GM18508 (cell line): Measurements from ENCODE around the gene ZNF618.

ENCODE experiments used
- ATAC-seq: cut with Tn5 transposase; IDR thresholded peaks from one replicate; pipeline ENCODE4 v1.9.1; 2021; ENCODE audit warnings: moderate number of reproducible peaks; ENCODE audit not compliant: insufficient read depth, unreplicated experiment

ZNF618 gene

DNA sequence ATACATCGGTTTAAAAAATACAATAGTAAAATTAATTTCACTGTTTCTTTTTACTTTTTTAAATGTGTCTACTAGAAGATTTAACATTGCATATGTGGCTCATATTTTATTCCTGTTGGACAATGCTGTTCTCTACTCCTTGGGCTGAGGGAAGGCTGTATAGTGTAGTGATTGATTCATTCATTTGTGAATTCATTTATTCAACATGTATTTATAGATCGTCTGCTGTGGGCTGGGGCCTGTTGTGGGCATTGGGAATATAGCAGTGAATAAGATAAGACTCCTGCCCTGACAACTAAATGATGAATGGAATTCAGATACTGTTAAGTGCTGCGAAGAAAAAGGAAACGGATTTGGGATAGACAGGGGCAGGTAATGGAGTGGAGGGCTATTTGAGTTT is 55.7 kb downstream of the ZNF618 start:
- ATAC-seq, result no peak

DNA sequence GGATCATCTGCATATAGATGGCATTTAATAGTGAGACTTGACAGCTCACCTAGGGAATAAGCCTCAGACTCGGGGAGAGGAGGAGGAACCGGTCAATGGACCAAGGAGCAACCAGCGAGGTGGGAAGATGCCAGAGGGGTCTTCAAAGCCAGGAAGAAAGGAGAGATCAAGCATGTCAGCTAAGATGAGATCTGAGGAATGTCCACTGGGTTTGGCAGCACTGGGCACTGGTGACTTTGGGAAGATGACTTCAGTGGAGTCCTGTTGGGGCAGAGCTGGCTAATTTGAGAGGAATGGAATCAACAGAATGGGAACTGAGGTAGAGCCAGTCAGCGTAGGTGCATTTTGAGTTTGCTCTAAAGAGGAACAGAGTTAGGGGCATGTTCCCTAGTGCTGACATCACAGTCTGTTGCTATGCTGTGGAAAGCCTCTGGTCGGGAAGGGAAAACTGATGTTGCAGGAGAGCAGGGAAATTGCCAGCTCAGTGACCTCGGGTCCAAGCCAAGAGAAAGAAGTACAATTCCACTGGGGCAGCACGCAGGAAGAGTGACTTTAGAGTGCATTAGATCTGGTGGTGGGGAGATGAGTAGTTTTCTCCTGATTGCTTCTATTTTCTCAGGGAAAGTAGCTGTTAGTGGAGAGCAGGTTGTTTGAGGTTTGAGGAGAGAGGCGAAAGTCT is 56.9 kb downstream of the ZNF618 start:
- no peak for ATAC-seq

DNA sequence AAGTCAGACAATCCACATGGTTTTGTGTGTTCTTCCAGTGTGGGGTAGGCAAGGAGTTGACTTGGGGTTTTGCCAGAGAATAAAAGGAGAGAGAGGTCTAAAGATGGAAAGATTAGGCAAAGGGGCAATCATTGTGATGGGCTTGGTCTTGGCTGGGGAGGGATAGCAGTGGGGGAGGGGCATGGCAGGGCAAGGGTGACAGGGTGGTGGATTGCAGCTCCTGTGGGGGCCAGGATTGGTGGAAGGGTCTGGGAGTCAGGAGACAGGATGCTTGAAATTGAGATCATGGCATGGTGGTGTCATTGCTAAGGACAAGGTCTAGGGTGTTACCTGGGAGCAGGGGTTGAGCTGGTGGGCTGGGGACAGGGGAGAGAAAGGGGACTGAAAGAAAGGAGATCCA is 57.6 kb downstream of the ZNF618 start:
- no peak for ATAC-seq

DNA sequence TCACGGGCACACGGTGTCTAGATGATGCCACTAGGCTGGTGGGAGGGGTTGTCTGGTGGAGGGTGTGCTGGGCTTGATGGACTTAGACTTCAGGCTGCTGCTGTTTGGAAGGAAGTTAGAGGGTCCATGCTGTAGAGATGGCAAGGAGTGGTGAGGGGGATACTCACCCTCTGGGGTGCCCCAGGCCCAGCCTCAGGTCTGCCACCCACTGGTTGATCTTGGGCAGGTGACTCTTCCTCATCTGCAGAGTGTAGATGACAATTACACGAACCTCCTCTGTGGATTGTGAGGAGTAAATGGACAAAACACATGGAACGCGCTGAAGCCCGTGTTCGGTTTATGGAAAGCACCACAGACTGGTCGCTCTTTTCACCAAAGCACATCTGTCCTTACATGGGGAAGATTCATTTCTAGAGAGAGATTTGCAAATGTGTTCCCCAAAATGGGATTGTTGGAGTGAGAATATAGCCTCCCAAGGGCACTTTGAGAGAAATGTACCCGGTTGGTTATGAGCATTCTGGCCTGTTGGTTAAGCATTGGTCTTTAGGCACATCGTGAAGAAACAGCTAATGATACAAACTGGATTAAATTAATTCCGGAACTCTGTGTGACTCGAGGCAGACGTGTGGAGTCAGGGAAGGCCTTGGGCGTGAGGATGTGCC is 58.2 kb downstream of the ZNF618 start:
- ATAC-seq, result no peak

DNA sequence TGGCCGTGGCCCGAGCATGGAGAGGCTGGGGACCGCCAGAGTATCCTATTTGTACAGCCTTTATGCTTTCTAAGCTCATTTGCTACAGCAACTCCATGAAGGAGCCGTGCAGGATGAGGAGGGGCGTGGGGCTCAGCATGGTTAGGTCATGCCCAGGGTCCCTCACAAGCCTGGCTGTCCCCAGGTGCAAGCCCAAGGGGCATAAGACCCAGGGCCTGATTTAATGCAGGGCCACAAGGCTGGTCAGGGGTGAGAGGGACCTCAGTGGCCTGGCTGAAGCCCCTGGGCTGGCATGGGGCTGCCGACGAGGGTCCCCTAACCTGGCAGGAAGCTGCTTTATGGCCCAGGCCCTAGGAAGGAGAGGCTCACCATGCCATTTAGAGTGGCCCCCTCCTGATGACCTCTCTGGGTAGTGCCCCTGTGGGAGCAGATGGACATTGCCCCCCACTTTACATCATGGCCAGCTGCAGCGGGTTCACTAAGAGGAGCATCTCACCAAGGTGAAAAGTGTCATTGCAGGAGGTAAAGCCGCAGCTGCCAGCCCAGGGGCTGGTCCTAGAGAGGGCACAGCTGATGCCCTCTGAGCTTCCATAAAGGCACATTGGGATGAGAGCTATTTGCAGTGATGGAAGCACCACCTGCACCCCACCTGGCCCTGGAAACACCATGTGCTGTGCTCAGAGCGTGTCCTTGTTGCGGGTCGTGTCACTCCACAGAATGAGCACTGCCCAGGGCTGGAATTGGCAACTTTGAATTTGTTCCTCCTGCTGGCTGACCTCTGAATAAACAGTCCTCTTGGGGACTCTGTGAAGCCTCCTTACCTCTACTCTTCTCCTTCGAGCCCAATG is 58.9 kb downstream of the ZNF618 start:
- no peak for ATAC-seq

DNA sequence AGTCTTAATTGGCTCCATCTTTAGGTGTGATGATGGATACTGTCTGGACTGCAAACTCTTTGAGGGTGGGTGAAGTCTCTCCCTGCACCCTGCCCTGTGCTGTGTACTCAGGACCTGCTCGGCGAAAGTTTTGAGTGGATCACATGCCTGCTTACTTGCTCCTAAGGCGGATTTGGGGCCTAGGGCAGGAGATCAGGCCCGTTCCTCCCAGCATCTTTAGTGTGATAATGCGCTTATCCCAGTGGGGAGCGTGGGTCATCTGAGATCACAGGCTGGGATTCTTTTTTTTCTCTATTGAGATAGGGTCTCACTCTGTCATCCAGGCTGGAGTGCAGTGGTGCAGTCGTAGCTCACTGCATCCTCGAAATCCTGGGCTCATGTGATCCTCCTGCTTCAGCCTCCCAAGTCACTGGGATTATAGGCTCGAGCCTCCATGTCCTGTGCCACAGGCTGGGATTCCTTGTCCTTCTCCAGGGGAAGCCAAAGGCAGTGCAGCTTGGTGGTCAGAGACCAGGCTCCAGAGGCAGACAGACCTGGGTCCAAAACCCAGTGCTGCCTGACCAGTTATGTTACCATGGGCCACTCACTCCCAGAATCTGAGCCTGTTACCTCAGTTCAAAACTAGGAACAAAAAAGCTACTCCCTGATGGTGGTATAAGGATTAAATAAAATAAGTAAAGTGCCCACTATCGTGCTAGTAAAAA is 59.7 kb downstream of the ZNF618 start:
- ATAC-seq, result no peak

DNA sequence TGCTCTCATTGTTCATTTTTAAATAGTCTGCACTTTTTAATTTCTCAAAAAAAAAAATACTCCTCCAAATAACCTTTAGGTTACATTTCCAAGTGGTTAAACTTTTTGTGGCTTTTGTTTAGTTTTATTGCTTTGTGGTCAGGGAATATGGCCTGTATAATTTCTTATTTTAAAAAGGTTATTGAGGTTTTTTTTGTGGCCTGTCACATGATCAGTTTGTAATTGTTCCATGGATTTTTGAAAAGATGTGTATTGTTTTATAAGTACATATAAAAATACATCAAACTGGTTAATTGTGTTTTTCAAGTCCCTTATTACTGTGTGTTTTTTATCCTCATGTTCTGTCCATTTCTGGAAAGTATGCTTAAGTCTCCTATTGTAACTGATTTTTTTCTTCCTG is 64.0 kb downstream of the ZNF618 start:
- ATAC-seq, result no peak

DNA sequence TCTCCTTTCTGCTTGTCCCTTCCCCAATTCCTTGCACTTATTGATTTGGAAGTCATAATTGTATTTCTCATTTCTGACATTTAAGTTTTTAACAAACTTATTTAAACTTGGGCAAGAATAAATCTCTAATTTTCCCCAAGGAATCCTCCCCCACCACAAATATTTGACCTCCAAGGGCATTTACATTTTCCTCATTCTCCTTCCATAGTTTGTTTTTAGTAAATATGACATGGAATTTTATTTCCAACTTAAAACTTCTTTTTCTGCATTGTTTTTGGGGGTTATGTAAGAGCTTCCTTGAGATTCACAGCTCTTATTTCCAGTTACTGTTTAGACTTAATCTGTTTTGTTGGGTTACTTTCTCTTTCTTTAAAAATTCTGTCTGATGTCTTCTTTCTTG is 64.9 kb downstream of the ZNF618 start:
- ATAC-seq, result no peak

DNA sequence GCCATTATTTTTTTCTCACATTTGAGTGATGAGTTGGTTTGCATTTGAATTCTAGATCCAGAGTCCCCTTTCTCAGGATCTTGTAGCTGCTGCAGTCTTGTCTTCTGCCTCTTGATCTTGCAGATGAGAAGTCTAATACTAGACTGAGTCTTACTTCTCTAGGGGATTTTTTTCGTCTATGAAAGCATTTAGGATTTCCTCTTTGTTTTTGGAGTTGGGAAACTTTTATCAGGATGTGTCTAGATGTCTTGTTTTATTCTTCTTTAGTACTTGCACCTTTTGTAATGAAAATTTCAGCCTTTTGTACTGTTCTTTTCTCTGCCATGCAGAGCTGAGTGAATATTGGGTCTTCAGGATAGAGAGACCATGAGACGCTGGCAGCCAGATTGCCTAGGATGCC is 65.4 kb downstream of the ZNF618 start:
- no peak for ATAC-seq

DNA sequence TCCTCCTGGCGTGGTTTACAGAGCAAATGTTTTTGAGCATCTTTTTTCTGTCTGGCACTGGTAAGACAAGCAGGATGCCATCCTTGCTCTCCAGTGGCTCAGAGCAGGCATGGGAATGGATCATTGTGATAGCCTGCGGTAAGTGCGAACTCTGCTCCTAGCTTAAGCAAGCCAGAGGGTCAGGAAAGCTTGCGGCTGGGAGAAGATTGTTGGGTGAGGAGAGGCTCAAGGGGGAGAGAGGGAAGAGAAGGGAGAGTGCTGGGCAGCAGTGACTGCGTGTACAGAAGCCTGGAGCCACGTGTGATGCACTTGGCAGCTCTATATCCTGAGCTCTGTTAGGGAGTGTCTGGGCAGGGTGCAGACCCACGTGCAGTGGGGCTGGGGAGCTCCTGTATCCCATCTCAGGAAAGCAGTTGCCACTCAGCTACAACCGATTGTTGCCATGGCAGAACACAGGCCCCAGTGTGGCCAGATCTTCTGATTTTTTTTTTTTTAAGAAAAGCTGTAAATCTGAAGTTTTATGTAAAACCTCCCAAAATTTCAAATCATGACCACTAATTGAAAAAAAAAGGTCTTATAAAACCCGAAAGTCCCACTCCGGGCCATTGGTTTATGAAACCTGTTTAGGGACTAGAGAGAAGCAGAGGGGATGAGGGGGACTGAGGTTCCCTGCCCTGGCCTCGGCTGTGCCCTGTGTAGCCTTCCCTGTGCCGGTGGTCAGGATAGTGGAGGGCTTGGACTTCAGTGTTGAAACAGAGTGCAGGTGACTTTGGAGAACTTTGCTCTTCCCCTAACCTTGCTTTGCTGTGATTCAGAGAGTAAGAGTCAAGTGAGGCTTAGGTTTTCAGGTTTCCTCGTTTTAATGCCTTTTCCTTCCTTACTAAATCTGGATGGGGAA is 67.3 kb downstream of the ZNF618 start:
- no peak for ATAC-seq

DNA sequence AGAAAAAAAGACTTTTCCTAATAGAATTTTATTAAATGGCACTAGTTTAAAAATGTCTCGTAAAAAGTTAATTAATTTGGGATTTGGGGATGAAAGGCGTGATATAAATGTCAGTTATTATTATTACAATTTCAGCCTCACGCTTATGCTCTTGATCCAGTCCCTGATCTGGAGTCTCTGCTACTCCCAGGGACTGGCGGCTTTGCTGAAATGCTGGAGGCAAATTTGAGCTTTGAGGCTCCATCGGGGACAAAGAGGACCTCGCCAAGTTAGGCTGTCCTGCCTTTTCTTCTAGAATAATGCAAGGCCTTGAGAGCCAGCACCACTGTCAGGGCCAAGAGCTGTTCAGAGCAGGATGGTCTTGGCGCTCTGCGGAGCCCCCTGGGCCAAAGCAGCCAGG is 69.7 kb downstream of the ZNF618 start:
- no peak for ATAC-seq

DNA sequence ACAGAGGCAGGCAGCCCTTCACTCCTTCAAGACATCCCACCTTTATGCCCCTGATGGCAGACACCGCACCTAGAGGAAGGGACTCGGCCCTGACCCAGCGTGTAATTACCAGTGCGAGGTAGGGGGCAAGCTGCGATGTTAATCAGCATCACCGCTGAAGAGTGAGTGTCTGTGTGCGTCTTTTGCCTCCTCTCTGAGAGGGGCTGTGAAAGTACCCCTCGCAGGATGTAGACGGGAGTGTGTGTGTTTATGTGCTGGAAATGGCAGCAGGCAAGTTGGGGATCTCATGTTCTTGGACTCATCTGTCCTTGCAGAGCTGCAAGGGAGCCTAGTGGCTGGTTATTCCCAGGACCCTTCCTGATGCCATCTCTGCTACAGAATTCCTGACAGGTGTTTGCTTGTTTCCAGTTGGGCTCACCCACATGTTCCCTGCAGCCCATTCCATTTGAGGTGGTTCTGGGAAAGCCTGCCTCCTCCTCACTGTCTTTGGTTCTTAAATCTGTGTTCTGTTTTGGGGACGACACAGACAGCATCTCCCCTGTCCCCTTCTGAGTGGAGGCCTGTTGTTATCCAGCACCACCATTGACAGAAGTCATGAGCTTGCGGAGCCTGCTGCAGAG is 70.5 kb downstream of the ZNF618 start:
- ATAC-seq, result no peak

DNA sequence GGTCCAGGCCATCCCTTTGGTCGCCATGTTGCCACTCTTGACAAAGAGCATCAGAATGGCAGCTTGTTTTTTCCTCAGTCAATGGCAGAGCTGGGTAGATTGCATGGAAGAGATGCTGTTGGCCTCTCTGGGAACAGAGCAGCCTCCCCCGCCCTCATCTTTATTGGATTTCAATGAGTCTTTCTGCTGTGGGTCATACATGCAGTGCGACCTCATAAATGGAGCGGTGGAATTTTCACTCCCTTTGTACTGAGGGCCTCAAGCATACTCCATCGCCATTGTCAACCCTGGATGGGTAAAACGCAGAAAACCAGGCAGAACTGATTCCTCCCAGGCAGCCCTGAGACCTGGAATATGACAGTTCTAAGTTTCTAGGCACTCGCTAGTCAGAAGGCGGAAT is 71.8 kb downstream of the ZNF618 start:
- no peak for ATAC-seq

DNA sequence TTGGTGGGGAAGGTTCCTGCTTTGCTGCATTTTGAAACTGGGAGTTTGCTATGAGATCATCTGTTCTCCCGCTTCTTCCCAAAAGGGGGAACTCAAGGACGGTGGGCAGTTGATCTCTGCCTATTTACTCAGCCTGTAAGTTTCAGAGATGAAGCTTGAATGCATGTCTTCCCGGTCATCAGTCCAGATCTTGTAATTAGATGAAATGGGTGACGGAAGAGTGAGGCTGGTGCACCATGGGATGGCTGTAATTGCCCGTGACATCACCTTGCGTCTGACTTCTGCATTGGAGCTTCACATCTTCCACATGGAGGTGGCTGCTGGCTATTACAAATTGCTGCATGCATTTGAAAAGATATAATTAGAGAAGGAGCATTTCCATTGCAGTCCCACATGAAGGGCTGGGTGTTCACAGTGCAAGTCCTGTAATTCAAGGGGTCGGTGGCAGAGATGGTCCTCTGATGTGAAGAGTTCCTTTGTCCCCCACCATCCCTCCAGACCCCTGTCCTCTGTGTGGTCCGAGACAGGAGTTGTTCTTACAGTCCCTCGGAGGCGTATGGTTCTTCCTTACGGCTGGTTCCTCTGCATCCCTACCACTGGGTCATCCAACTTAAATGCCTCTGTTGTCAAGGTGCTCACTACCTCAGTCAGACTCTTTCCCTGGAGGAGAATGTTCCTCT is 72.9 kb downstream of the ZNF618 start:
- no peak for ATAC-seq

DNA sequence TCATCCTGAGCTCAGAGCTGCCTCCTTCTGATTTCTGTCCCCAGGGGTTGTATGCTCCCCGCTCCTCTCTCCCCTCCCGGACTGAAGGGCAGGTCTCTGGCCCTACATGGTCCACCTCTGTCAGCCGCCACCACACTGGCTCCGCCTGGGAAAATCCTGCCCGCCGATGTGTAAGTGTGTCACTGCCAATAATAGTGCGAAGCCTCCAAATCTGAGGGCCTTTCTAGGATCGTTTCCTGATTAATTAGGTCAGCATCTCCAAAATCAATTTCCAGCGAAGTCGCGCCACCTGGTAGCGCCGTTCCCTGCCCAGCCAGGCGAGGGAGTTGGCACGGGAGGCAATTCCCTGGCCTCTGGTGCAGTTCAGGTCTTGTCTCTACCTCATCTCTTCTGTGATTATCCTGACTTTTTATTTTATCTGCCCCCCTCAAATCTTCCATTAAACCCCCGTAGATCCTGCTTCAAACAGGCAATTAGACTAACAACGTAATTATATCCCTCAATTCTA is 73.5 kb downstream of the ZNF618 start:
- no peak for ATAC-seq

DNA sequence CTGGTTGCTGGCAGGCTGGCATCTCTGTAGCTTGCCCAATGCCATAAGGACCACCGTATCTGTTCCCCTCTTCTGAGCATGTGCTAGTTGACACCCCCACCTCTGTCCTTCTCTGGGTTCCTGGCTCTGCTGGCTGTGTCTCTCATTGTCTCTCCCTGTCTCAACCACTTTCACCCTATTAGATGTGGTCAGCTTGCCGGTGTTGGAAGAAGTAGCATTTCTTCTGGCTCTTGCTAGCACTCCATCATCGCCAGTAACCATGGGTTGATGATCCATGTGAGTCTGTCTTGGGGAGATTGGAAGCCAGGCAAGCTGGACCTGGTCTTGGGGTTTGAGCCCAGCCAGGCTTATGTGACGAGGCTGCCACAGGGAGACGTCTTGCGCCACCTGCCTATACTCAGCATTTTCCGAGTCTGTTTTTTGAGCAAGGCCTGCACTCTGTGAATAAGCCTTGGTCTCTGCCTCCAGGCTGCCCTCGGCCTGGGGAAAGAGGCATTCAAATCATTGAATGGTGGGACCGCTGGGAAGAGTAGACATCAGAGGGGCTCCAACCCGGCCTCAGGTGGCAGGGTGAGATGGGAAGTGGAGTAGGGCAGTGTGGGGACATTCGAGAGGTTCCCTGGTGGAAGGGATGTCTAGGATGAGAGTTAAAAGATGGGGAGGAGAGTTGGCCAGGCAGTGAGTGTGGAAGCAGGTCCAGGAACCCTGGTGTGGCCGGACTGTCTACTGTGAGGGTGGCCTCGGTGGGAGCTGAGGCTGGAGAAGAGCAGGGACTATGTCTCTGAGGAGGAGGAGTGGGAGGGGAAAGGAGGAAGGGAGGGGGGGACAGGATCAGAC is 74.3 kb downstream of the ZNF618 start:
- no peak for ATAC-seq

DNA sequence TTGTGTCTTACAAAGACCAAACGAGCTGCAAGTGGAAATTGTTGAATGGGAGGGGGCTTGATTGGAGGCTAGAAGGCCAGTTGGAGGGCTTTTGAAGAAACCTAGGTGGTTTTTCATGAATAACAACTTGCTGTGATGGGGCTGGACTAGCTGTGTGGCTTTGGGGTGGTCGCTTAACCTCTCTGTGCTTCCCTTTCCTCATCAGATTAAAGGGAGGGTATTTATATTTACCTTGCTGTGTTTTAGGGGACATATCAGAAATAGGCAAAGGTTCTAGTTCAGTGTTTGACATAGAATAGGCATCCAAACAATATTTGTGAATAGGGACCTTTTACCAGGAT is 74.9 kb downstream of the ZNF618 start:
- ATAC-seq, result no peak

DNA sequence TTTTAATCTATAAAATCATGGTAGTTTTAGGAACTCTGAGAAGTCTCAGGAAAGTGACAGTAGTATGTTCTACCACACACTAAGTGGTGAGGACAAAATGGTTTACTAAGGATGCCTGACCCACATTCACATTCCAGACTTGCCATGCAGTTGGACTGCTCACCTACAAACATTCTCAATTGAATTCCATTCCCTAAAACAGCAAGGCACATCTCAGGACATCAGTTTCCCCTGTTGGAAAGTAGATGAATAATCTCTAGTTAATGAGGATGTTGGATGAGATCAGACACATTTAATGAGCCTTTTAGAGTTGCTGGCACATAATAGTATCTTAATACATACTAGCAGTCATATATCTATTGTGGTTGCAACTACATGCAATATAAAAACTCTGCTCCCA is 76.6 kb downstream of the ZNF618 start:
- ATAC-seq, result no peak
